Neural crest cell (in vitro differentiated cells): Measurements from ENCODE around the gene ZNF518A. TPM values are rescaled to one million over a fixed set of nuclear protein-coding genes. Genes with fewer than 3 reads are reported as not detected.

Source experiments
- DNase-seq: peaks from one replicate; pipeline ENCODE4 v3.0.0; 2021; ENCODE audit warnings: low read depth, mixed read lengths, low spot score
- H3K27ac Mint-ChIP-seq: one replicate; pipeline ENCODE4 v1.8.0; 2021; ENCODE audit warnings: mild to moderate bottlenecking, mixed read lengths; ENCODE audit not compliant: unreplicated experiment
- H3K27me3 Mint-ChIP-seq: 2 replicates; pipeline ENCODE4 v1.8.0; 2021; ENCODE audit warnings: low read depth, mild to moderate bottlenecking, mixed read lengths
- H3K36me3 Mint-ChIP-seq: 2 replicates; pipeline ENCODE4 v1.8.0; 2021; ENCODE audit warnings: low read depth, mild to moderate bottlenecking, mixed read lengths
- H3K4me1 Mint-ChIP-seq: 2 replicates; pipeline ENCODE4 v1.8.0; 2021; ENCODE audit warnings: mixed read lengths
- H3K4me3 Mint-ChIP-seq: one replicate; pipeline ENCODE4 v1.8.0; 2021; ENCODE audit warnings: mild to moderate bottlenecking, mixed read lengths
- H3K9me3 Mint-ChIP-seq: 2 replicates; pipeline ENCODE4 v1.8.0; 2021; ENCODE audit warnings: mixed read lengths
- total RNA-seq: library from RNA; stranded (reverse); gene quantifications from 2 replicates; pipeline ENCODE4 v1.2.1, GENCODE V29; 2021
- TF ChIP-seq, protein P1 (sequence below): fragments of 200-600 bp; sonication (generic); conservative IDR thresholded peaks from 2 replicates; pipeline ENCODE4 v1.5.0; 2021; ENCODE audit warnings: antibody characterized with exemption, mild to moderate bottlenecking

ZNF518A gene
- total RNA-seq, 1 donor from 2014 or later = 31.2 TPM

DNA sequence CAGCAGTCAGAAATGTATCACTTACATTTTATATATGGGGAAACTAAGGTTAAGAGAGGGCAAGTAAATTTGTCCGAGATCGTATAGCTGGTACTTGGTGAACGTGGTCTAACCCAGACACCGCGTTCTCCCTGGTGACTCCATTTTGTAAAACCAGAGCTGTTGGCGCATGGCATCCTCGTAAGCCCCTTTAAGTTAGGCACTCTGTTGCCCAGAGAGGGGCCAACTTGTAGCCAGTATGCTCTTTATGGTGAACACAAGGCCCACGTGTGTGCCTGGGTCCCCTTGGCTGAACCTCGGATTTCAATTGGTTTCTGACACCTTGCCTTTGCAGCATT lies 39.7 kb upstream of the ZNF518A start:
- Mint-ChIP-seq H3K36me3 (no peaks in the 10 kb centered on the region), H3K27ac (no peak overlapping the region), H3K9me3 (no peaks in the 10 kb centered on the region), H3K4me1 (no peaks in the 10 kb centered on the region), H3K4me3 (no peak overlapping the region), H3K27me3 (peaks cover 2% of the 10 kb centered on the region)
- TF ChIP-seq, protein P1, sequence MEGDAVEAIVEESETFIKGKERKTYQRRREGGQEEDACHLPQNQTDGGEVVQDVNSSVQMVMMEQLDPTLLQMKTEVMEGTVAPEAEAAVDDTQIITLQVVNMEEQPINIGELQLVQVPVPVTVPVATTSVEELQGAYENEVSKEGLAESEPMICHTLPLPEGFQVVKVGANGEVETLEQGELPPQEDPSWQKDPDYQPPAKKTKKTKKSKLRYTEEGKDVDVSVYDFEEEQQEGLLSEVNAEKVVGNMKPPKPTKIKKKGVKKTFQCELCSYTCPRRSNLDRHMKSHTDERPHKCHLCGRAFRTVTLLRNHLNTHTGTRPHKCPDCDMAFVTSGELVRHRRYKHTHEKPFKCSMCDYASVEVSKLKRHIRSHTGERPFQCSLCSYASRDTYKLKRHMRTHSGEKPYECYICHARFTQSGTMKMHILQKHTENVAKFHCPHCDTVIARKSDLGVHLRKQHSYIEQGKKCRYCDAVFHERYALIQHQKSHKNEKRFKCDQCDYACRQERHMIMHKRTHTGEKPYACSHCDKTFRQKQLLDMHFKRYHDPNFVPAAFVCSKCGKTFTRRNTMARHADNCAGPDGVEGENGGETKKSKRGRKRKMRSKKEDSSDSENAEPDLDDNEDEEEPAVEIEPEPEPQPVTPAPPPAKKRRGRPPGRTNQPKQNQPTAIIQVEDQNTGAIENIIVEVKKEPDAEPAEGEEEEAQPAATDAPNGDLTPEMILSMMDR = no peak
- DNase-seq = no peak

DNA sequence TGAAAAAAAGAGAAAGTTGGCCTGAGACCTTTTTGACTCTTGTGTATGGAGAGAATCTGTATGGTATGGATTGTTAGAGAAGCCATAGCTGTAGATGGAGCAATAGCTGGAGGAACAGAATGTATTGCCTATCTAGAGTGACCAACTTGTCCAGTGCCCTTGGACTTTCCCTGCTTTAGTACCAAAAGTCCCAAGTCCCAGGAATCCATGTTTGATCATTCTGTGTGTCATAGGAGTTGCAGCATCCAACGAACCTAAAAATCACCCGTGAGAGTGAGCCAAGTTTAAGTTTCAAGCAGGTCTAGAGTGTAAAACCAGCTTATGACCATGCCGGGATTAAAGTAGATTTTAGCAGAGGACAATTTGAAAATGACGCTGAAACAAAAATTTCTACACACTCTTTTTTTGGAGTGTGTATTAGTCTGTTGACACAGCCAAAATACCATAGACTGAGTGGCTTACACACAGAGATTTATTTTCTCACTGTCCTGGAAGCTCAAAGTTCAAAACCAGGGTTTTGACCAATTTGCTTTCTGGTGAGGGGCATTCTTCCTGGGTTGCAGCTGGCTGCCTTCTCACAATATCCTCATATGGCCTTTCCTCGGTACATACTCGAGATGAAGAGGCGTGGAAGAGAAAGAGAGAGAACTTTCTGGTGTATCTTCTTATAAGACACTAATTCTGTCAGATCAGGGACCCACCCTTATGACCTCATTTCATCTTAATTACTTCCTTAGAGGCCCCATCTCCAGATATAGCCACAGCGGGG lies 36.9 kb upstream of the ZNF518A start:
- Mint-ChIP-seq H3K4me3 (no peak overlapping the region), H3K36me3 (no peaks in the 10 kb centered on the region), H3K27me3 (peaks cover 5% of the 10 kb centered on the region), H3K4me1 (no peaks in the 10 kb centered on the region), H3K27ac (no peak overlapping the region), H3K9me3 (peaks cover 2% of the 10 kb centered on the region)
- no peak for DNase-seq
- TF ChIP-seq, protein P1 = no peak

DNA sequence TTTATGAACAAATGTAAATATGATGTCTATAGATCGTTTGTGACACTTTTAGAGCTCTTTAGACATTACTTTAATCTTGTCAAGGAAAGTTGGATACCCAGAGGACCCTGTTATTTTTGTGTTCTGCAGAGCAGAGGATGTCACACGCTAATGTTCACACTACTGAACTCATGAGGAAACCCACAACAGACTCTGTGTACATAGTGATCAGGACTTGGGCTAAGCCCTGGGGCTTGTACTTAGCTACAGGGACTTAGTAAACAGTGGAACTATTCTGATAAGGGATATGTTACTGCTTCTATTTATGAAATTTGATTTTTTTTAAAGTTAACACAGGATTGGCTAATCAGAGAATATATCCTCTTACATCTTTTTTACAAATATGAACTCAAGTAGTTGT lies 36.1 kb upstream of the ZNF518A start:
- DNase-seq = no peak
- no peak overlapping the region for H3K4me3 Mint-ChIP-seq
- H3K9me3 Mint-ChIP-seq = peaks cover 2% of the 10 kb centered on the region
- peaks cover 5% of the 10 kb centered on the region for H3K27me3 Mint-ChIP-seq
- H3K4me1 Mint-ChIP-seq = no peaks in the 10 kb centered on the region
- no peak overlapping the region for H3K27ac Mint-ChIP-seq
- no peaks in the 10 kb centered on the region for H3K36me3 Mint-ChIP-seq
- TF ChIP-seq, protein P1 = no peak

DNA sequence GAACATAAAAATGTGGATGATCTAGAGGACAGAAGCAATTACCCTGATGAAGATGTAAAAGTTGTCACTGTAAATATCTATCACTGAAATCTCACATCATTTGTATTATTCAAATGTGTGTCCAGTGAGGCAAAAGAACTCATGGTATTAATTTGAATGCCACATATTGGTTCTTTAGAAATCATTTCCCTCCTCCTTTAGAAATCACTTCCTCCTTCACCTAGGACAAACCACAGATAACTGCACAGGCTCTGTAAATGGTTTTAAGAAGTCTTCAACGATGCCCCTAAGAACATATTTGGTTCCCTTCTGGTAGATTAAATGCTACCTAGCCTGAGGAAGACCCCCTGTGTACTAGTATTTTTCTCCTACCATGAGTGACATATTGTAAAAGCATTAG lies 33.1 kb upstream of the ZNF518A start:
- H3K4me3 Mint-ChIP-seq = no peak overlapping the region
- TF ChIP-seq, protein P1 = no peak
- peaks cover 2% of the 10 kb centered on the region for H3K9me3 Mint-ChIP-seq
- H3K4me1 Mint-ChIP-seq = no peaks in the 10 kb centered on the region
- peaks cover 5% of the 10 kb centered on the region for H3K27me3 Mint-ChIP-seq
- H3K27ac Mint-ChIP-seq = no peak overlapping the region
- DNase-seq = no peak
- no peaks in the 10 kb centered on the region for H3K36me3 Mint-ChIP-seq

DNA sequence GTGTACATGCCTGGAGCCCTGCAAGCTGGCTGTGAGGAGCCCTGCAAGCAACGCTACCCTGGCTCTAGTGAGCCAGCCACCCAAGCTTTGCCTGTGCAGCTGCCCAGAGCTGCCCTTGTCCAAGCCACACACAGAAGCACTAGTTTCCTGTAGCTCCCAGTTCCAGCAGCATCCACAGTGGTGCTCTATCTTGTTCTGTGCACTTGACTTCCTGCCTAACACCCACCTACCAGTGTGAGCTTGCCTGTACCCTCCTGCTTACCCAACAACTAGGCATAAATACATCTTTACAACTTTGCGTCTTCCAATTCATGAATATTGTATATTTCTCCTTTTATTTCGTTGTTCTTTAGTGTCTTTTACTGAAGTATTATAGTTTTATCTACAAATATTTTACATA lies 32.2 kb upstream of the ZNF518A start:
- H3K4me3 Mint-ChIP-seq = no peak overlapping the region
- H3K27me3 Mint-ChIP-seq = peaks cover 3% of the 10 kb centered on the region
- no peak overlapping the region for H3K27ac Mint-ChIP-seq
- DNase-seq = no peak
- no peaks in the 10 kb centered on the region for H3K36me3 Mint-ChIP-seq
- H3K4me1 Mint-ChIP-seq = no peaks in the 10 kb centered on the region
- peaks cover 2% of the 10 kb centered on the region for H3K9me3 Mint-ChIP-seq
- TF ChIP-seq, protein P1 = no peak
